ENCODE results near the gene SPTY2D1.

DNA sequence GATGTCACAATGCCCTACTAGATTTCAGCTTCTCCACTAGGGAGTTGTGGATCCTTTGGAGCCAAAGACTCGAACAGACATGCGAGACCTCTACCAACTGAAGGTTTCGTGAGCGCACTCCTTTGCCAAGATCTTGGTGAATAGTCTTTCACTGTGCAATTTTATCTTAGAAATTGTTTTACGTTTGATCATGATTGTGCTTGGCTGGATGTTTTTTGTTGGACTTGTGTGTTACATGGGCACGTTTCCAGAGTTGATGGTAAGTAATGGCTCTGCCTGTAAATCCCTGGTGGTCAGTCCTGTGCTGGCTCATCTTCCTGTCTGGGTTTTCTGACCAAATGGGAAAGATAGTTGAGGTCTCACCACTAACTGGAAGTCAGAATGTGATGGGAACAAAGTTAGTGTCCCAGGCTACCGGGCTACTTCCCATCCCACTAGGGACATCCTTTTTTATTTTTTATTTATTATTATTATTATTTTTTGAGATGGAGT lies 34.4 kb downstream of the SPTY2D1 start, which contains the start of gene MISFA:
- TF ChIP-seq EZH2 (IDR thresholded peaks at IDR 0.05; ENCODE audit: borderline replicate concordance) (no peak), EZH2phosphoT487 (IDR thresholded peaks at IDR 0.05; ENCODE audit: low read depth, severe bottlenecking, unreplicated experiment) (no peak)
- TF ChIP-seq, protein P1, sequence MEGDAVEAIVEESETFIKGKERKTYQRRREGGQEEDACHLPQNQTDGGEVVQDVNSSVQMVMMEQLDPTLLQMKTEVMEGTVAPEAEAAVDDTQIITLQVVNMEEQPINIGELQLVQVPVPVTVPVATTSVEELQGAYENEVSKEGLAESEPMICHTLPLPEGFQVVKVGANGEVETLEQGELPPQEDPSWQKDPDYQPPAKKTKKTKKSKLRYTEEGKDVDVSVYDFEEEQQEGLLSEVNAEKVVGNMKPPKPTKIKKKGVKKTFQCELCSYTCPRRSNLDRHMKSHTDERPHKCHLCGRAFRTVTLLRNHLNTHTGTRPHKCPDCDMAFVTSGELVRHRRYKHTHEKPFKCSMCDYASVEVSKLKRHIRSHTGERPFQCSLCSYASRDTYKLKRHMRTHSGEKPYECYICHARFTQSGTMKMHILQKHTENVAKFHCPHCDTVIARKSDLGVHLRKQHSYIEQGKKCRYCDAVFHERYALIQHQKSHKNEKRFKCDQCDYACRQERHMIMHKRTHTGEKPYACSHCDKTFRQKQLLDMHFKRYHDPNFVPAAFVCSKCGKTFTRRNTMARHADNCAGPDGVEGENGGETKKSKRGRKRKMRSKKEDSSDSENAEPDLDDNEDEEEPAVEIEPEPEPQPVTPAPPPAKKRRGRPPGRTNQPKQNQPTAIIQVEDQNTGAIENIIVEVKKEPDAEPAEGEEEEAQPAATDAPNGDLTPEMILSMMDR (IDR thresholded peaks at IDR 0.05; ENCODE audit: poor library complexity), result no peak

Measured in hepatocyte (in vitro differentiated cells).